ENCODE measurements around the gene SULT1A3. TPM values are rescaled to one million over a fixed set of nuclear protein-coding genes. Genes with fewer than 3 reads are reported as not detected.
"Not testable (repeated sequence)": the region's sequence is repeated elsewhere in the genome, so short reads cannot be mapped to it uniquely, and the experiment has no call there.

Gene SULT1A3
- 1 to 10 TPM; 3.4 to 8.9 (median 4.1) TPM for total RNA-seq (2021; fragmentation: NEBNext Ultra II Directional; extraction: Animal tissue kit (Norgen Biotek cat#: 25700))
- long read RNA-seq, partial matches to known transcripts, result 0 of 2 reads
- long read RNA-seq, other reads (novel, unspliced or antisense), result 1 of 2 reads

DNA sequence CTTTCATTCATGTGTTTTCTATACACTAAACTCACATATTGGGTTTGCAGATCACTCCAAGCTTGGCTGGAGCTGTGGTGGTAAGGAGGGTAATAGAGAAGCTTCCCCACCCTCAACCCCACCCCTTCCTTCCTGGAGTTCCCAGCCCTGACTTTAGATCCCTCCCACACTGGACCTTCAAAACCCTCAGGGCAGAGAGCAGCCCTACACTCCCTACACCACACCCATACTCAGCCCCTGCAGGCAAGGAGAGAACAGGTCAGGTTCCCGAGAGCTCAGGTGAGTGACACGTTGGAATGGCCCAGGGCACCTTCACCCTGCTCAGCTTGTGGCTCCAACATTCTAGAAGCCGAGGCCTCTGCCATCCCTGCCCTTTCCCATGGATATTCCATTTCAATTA, at the start of gene SULT1A3:
SULT1A3 (plus strand) TSS at position 207 of the 400 bp plus-strand sequence. CDS start 1,474 bp downstream, outside the sequence.
- not testable (repeated sequence) for H3K4me1 Mint-ChIP-seq (ENCODE audit: low read depth); H3K27ac Mint-ChIP-seq

GRCh38 chr16:30151091-30151490, 48.0 kb upstream of the SULT1A3 start:
- TF ChIP-seq, protein P1, sequence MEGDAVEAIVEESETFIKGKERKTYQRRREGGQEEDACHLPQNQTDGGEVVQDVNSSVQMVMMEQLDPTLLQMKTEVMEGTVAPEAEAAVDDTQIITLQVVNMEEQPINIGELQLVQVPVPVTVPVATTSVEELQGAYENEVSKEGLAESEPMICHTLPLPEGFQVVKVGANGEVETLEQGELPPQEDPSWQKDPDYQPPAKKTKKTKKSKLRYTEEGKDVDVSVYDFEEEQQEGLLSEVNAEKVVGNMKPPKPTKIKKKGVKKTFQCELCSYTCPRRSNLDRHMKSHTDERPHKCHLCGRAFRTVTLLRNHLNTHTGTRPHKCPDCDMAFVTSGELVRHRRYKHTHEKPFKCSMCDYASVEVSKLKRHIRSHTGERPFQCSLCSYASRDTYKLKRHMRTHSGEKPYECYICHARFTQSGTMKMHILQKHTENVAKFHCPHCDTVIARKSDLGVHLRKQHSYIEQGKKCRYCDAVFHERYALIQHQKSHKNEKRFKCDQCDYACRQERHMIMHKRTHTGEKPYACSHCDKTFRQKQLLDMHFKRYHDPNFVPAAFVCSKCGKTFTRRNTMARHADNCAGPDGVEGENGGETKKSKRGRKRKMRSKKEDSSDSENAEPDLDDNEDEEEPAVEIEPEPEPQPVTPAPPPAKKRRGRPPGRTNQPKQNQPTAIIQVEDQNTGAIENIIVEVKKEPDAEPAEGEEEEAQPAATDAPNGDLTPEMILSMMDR (IDR thresholded peaks at IDR 0.05), result no peak
- Mint-ChIP-seq H3K36me3 (ENCODE audit: low read depth) (peaks cover 15% of the 10 kb centered on the region), H3K4me3 (no peak overlapping the region), H3K27me3 (ENCODE audit: insufficient read depth) (peaks cover 12% of the 10 kb centered on the region), H3K27ac (no peak overlapping the region), H3K9me3 (peaks cover 29% of the 10 kb centered on the region), H3K4me1 (ENCODE audit: low read depth) (no peaks in the 10 kb centered on the region)
- DNase-seq, result no peak

More for the DNA sequence above, at the start of gene SULT1A3:
- H3K9me3 Mint-ChIP-seq; DNase-seq; H3K4me3 Mint-ChIP-seq; H3K36me3 Mint-ChIP-seq (ENCODE audit: low read depth); H3K27me3 Mint-ChIP-seq (ENCODE audit: insufficient read depth): not testable (repeated sequence)

- no peak for DNase-seq
- H3K4me1 Mint-ChIP-seq (ENCODE audit: low read depth), result no peaks in the 10 kb centered on the region
- no peak overlapping the region for H3K27ac Mint-ChIP-seq
- peaks cover 15% of the 10 kb centered on the region for H3K36me3 Mint-ChIP-seq (ENCODE audit: low read depth)
- peaks cover 29% of the 10 kb centered on the region for H3K9me3 Mint-ChIP-seq
- TF ChIP-seq, protein P1 (IDR thresholded peaks at IDR 0.05), result no peak
- H3K4me3 Mint-ChIP-seq, result no peak overlapping the region
- H3K27me3 Mint-ChIP-seq (ENCODE audit: insufficient read depth), result peaks cover 11% of the 10 kb centered on the region
These were observed 46.5 kb upstream of the SULT1A3 start for GRCh38 chr16:30152517-30152916.

GRCh38 chr16:30155188-30155587, 43.9 kb upstream of the SULT1A3 start:
- no peaks in the 10 kb centered on the region for H3K36me3 Mint-ChIP-seq (ENCODE audit: low read depth)
- H3K4me3 Mint-ChIP-seq, result no peak overlapping the region
- no peak for DNase-seq
- H3K4me1 Mint-ChIP-seq (ENCODE audit: low read depth), result no peaks in the 10 kb centered on the region
- peaks cover 7% of the 10 kb centered on the region for H3K27me3 Mint-ChIP-seq (ENCODE audit: insufficient read depth)
- peaks cover 11% of the 10 kb centered on the region; the same call in 1 of the 2 replicates for H3K9me3 Mint-ChIP-seq
- TF ChIP-seq, protein P1 (IDR thresholded peaks at IDR 0.05), result no peak
- no peak overlapping the region for H3K27ac Mint-ChIP-seq

- no peaks in the 10 kb centered on the region for H3K9me3 Mint-ChIP-seq
- H3K27ac Mint-ChIP-seq, result no peak overlapping the region
- no peak for DNase-seq
- no peaks in the 10 kb centered on the region for H3K36me3 Mint-ChIP-seq (ENCODE audit: low read depth)
- no peak overlapping the region for H3K4me3 Mint-ChIP-seq
- TF ChIP-seq, protein P1 (IDR thresholded peaks at IDR 0.05), result no peak
- no peaks in the 10 kb centered on the region for H3K4me1 Mint-ChIP-seq (ENCODE audit: low read depth)
- H3K27me3 Mint-ChIP-seq (ENCODE audit: insufficient read depth), result peaks cover 1% of the 10 kb centered on the region; the same call in 1 of the 2 replicates
These were observed 41.8 kb upstream of the SULT1A3 start for GRCh38 chr16:30157214-30157613.

DNA sequence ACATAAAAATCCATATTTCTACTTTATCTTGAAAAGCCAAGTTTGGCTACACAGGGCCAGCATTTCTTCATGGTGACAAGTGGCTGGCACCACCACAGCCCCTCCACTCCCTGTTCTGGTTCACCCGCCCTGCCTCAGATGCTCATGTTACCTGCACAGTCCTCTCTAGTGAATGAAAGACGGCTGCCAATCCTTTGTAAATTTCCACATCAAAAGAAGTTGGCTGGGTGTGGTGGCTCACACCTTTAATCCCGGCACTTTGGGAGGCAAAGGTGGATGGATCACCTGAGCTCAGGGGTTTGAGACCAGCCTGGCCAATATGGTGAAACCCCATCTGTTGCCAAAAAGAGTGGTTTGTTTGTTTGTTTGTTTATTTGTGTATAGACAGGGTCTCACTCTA, 35.5 kb upstream of the SULT1A3 start:
- peaks cover 4% of the 10 kb centered on the region; the same call in 1 of the 2 replicates for H3K27me3 Mint-ChIP-seq (ENCODE audit: insufficient read depth)
- DNase-seq, result no peak
- no peak overlapping the region for H3K27ac Mint-ChIP-seq
- H3K9me3 Mint-ChIP-seq, result no peaks in the 10 kb centered on the region
- no peaks in the 10 kb centered on the region for H3K36me3 Mint-ChIP-seq (ENCODE audit: low read depth)
- TF ChIP-seq, protein P1 (IDR thresholded peaks at IDR 0.05), result no peak
- no peak overlapping the region for H3K4me3 Mint-ChIP-seq
- H3K4me1 Mint-ChIP-seq (ENCODE audit: low read depth), result no peaks in the 10 kb centered on the region
